Activated B cell treated with CpG ODN at 0.5 μM for 24 hours (primary cell): ENCODE data around the gene EXOSC2. TPM values are rescaled to one million over a fixed set of nuclear protein-coding genes. Genes with fewer than 3 reads are reported as not detected.

Experiments used
- ATAC-seq: fragments of 200-7000 bp; cut with Tn5 transposase; one replicate; pipeline ENCODE4 v1.10.0; 2021; ENCODE audit warnings: low read depth, mild to moderate bottlenecking, moderate library complexity
- CTCF ChIA-PET: fragments of 350-600 bp; sonication (Branson Sonifier 250); formaldehyde crosslinking; loops from one replicate; lab custom pipeline; 2021; ENCODE audit warnings: antibody characterized with exemption; lab: Charles Lee
- POLR2A ChIA-PET: fragments of 350-600 bp; sonication (Branson Sonifier 250); formaldehyde crosslinking; loops from one replicate; lab custom pipeline; 2021; ENCODE audit warnings: antibody characterized with exemption; lab: Charles Lee
- DNase-seq: peaks from one replicate; pipeline ENCODE4 v3.0.0; 2022
- H3K27ac Mint-ChIP-seq: one replicate; pipeline ENCODE4 v1.8.0; 2020; ENCODE audit warnings: mixed read lengths
- H3K27me3 Mint-ChIP-seq: one replicate; pipeline ENCODE4 v1.8.0; 2021; ENCODE audit warnings: mixed read lengths
- H3K36me3 Mint-ChIP-seq: one replicate; pipeline ENCODE4 v1.8.0; 2021; ENCODE audit warnings: low read depth, mixed read lengths
- H3K4me1 Mint-ChIP-seq: one replicate; pipeline ENCODE4 v1.8.0; 2021; ENCODE audit warnings: mixed read lengths
- H3K4me3 Mint-ChIP-seq: one replicate; pipeline ENCODE4 v1.8.0; 2020; ENCODE audit warnings: mild to moderate bottlenecking, mixed read lengths
- H3K9me3 Mint-ChIP-seq: one replicate; pipeline ENCODE4 v1.8.0; 2020; ENCODE audit warnings: mixed read lengths
- CTCF ChIP-seq: fragments of 200-600 bp; IDR thresholded peaks from one replicate; pipeline ENCODE4 v1.8.0; 2022; ENCODE audit warnings: antibody characterized with exemption, mild to moderate bottlenecking
- intact Hi-C: fragments of 100-400 bp; cut with micrococcal nuclease; formaldehyde crosslinking; loops from one replicate; pipeline ENCODE4 v1.15.1; 2024
- total RNA-seq: library from RNA; stranded (reverse); gene quantifications from 2 replicates; pipeline ENCODE4 v1.2.3, GENCODE V29; 2022

Gene EXOSC2
- total RNA-seq, 1 donor from 2014 or later: 54.8 TPM

GRCh38 chr9:130667120-130667435 lies 26.5 kb upstream of the EXOSC2 start:
- H3K9me3 Mint-ChIP-seq: no peaks in the 10 kb centered on the region
- H3K4me1 Mint-ChIP-seq: peaks cover 29% of the 10 kb centered on the region
- TF ChIP-seq CTCF: no peak
- CTCF ChIA-PET: no interaction called here
- POLR2A ChIA-PET: no interaction called here
- DNase-seq (no peak), ATAC-seq (no peak)
- no peaks in the 10 kb centered on the region for H3K36me3 Mint-ChIP-seq
- intact Hi-C loops: loop anchor here (10.0 kb wide), 1 partner anchor 1928 kb away; no protein-coding TSS in a partner anchor
- H3K27me3 Mint-ChIP-seq: peaks cover 47% of the 10 kb centered on the region
- no peak overlapping the region for H3K4me3 Mint-ChIP-seq
- no peak overlapping the region for H3K27ac Mint-ChIP-seq

GRCh38 chr9:130668196-130668595 lies 25.4 kb upstream of the EXOSC2 start:
- peaks cover 39% of the 10 kb centered on the region for H3K27me3 Mint-ChIP-seq
- TF ChIP-seq CTCF: no peak
- intact Hi-C loops: loop anchor here (10.0 kb wide), 1 partner anchor 1927 kb away; no protein-coding TSS in a partner anchor
- H3K9me3 Mint-ChIP-seq: no peaks in the 10 kb centered on the region
- H3K4me1 Mint-ChIP-seq: peaks cover 22% of the 10 kb centered on the region
- ChIA-PET CTCF (no interaction called here), POLR2A (no interaction called here)
- ATAC-seq: no peak
- no peak for DNase-seq
- no peak overlapping the region for H3K27ac Mint-ChIP-seq
- H3K36me3 Mint-ChIP-seq: no peaks in the 10 kb centered on the region
- H3K4me3 Mint-ChIP-seq: no peak overlapping the region

- CTCF ChIA-PET: no interaction called here
- Mint-ChIP-seq H3K27ac (no peak overlapping the region), H3K4me1 (peaks cover 20% of the 10 kb centered on the region), H3K4me3 (no peak overlapping the region), H3K9me3 (no peaks in the 10 kb centered on the region), H3K27me3 (peaks cover 37% of the 10 kb centered on the region), H3K36me3 (no peaks in the 10 kb centered on the region)
- POLR2A ChIA-PET: no interaction called here
- DNase-seq (no peak), ATAC-seq (no peak)
- no peak for TF ChIP-seq CTCF
- intact Hi-C loops: loop anchor here (10.0 kb wide), 1 partner anchor 1926 kb away; no protein-coding TSS in a partner anchor
These were observed 24.9 kb upstream of the EXOSC2 start for GRCh38 chr9:130668659-130669058.

DNA sequence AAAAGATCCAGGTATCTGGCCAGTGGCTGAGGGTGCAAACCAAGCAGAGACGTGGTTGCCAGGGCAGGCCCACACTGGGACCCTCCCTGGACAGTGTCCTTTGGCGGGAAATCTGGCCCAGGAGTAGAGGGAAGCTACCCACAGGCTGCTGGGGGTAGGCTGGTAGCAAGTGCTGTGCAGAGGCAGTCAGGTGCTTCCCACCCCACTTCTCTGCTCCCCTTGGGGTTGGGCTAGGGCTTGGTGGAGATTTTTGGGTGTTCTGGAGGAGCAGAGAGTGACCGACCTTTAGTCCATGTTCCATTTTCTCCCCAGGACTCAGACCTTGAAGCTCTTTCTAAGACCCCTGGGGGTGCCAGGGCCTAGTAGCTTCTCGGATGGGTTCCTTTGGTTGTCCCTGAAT lies 23.6 kb upstream of the EXOSC2 start:
- ATAC-seq (no peak), DNase-seq (no peak)
- intact Hi-C loops: loop anchor here (10.0 kb wide), 1 partner anchor 1925 kb away; no protein-coding TSS in a partner anchor
- ChIA-PET CTCF (no interaction called here), POLR2A (interaction anchor here (0.8 kb wide), 1 partner anchor 1149 kb away, joined by 7 read pairs; no protein-coding TSS in a partner anchor)
- Mint-ChIP-seq H3K27me3 (peaks cover 30% of the 10 kb centered on the region), H3K27ac (no peak overlapping the region), H3K4me1 (peaks cover 11% of the 10 kb centered on the region), H3K9me3 (no peaks in the 10 kb centered on the region), H3K4me3 (no peak overlapping the region), H3K36me3 (no peaks in the 10 kb centered on the region)
- TF ChIP-seq CTCF: no peak

DNA sequence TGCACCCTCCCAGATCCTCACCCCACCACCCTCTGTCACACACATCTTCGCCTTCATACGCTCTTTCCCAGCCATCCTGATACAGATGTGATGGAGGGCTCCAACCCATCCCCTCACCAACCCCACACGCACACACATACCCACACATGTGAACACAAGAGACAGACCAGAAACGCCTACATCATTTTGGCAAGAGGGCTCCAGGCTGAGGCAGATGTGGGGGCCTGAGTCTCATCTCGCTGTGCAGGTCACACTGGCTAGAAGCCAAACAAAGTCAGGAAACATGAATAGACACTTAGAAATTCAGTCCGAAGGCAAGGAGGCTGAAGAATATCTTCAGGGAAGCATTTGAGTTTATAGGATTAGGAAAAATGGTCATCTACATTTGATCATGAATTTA lies 22.9 kb upstream of the EXOSC2 start:
- Mint-ChIP-seq H3K36me3 (no peaks in the 10 kb centered on the region), H3K27me3 (peaks cover 26% of the 10 kb centered on the region), H3K4me3 (no peak overlapping the region), H3K9me3 (no peaks in the 10 kb centered on the region), H3K27ac (no peak overlapping the region), H3K4me1 (peaks cover 6% of the 10 kb centered on the region)
- intact Hi-C loops: no loop called here
- ATAC-seq (no peak), DNase-seq (no peak)
- TF ChIP-seq CTCF: no peak
- ChIA-PET CTCF (no interaction called here), POLR2A (no interaction called here)
